ENCODE results near the gene CLCN1.
A peak's percentile ranks its signal among the peaks of the same experiment; 100 is the strongest.
"Not testable (repeated sequence)": the region's sequence is repeated elsewhere in the genome, so short reads cannot be mapped to it uniquely, and the experiment has no call there.

The CLCN1 gene

DNA sequence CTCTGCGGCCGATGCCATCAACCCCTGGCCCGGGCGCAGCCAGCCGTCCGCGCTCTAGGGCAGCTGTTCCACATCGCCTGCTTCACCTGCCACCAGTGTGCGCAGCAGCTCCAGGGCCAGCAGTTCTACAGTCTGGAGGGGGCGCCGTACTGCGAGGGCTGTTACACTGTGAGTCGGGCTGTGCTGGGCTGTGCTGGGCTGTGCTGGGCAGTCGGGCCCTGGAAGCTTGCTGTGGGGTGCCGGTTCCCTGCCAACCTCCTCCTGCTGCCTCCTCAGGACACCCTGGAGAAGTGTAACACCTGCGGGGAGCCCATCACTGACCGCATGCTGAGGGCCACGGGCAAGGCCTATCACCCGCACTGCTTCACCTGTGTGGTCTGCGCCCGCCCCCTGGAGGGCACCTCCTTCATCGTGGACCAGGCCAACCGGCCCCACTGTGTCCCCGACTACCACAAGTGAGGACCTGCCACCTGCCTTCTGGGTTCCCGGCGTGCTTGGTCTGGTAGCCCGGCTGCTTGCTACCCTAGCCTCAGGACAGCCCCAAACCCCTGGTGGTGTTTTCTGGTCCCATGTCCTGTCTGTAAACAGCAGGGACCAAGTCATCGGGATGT is 72.7 kb downstream of the CLCN1 start:
- TF ChIP-seq, protein P1, sequence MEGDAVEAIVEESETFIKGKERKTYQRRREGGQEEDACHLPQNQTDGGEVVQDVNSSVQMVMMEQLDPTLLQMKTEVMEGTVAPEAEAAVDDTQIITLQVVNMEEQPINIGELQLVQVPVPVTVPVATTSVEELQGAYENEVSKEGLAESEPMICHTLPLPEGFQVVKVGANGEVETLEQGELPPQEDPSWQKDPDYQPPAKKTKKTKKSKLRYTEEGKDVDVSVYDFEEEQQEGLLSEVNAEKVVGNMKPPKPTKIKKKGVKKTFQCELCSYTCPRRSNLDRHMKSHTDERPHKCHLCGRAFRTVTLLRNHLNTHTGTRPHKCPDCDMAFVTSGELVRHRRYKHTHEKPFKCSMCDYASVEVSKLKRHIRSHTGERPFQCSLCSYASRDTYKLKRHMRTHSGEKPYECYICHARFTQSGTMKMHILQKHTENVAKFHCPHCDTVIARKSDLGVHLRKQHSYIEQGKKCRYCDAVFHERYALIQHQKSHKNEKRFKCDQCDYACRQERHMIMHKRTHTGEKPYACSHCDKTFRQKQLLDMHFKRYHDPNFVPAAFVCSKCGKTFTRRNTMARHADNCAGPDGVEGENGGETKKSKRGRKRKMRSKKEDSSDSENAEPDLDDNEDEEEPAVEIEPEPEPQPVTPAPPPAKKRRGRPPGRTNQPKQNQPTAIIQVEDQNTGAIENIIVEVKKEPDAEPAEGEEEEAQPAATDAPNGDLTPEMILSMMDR (IDR thresholded peaks at IDR 0.05; ENCODE audit: low read length, missing control alignments), result no peak
- no peak for DNase-seq (ENCODE audit: low read depth)
- no peak overlapping the region for H3K4me3 ChIP-seq (replicated peaks; ENCODE audit: low read depth, low read length)

DNA sequence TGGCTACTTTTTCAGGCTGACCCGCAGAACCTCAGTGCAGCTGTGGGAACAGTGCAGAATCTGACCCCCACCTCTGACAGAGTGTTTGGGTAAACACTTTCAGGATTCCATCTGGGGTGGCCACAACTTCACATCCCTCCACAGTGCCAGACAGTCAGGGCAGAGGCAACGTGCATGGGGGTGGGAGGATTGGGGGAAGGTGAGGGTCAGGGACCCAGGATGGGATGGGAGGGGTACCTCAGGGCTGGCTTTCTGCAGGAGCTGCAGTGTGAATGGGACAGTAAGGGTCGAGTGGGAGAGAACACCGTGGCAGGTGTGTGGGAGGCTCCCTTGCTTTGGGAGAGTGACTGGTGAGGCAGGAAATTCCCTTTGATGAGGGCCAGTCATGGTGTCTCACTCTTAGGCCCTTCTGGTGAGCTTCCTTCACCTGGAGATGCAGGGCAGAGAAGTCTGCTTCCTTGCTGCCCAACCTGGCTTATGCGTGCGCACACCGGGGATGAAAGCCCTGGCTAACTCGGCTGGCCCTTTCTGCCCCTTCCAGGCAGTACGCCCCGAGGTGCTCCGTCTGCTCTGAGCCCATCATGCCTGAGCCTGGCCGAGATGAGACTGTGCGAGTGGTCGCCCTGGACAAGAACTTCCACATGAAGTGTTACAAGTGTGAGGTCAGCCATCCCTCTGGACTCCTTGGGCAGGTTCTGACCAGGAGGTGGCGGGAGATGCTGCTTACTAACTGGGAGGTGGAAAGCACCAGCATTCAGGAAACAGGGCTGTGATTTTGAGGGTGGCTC is 73.6 kb downstream of the CLCN1 start:
- no peak for DNase-seq (ENCODE audit: low read depth)
- TF ChIP-seq, protein P1 (IDR thresholded peaks at IDR 0.05; ENCODE audit: low read length, missing control alignments), result no peak
- no peak overlapping the region for H3K4me3 ChIP-seq (replicated peaks; ENCODE audit: low read depth, low read length)

DNA sequence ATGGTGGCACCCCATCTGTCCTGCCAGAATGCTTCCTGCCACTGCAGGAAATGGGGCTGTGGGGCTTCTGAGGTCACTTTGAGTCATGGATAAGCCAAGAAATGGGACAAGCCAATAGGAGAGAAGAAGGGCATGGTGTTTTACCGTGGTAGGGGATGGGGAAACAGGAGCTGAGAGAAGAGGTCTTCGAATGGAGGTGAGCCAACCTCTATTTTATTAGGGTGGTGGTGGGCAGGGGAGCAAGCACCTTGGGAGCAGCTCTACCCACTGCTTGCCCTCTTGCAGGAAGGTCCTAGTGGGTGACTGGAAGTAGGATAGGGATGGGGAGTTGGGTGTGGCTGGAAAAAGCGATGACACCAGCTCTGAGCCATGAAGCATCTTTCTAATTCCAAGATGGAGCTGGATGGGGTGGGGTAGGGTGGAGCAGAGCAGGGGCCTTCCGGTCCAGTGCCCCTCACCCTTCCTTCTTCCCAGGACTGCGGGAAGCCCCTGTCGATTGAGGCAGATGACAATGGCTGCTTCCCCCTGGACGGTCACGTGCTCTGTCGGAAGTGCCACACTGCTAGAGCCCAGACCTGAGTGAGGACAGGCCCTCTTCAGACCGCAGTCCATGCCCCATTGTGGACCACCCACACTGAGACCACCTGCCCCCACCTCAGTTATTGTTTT is 74.3 kb downstream of the CLCN1 start:
- TF ChIP-seq, protein P1 (IDR thresholded peaks at IDR 0.05; ENCODE audit: low read length, missing control alignments), result no peak
- no peak for DNase-seq (ENCODE audit: low read depth)
- H3K4me3 ChIP-seq (replicated peaks; ENCODE audit: low read depth, low read length), result no peak overlapping the region

DNA sequence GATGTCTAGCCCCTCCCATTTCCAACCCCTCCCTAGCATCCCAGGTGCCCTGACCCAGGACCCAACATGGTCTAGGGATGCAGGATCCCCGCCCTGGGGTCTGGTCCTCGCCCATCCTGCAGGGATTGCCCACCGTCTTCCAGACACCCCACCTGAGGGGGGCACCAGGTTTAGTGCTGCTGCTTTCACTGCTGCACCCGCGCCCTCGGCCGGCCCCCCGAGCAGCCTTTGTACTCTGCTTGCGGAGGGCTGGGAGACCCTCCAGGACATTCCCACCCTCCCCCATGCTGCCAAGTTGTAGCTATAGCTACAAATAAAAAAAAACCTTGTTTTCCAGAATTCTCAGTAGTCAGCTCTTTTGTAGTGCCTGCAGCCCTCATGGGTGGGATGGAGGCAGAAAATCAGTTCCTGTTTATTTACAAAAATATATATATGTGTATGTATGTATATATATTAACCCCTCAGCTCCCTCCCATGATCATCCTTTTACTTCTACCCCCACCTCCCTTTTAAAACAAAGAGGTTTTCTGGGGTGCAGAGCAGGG is 74.9 kb downstream of the CLCN1 start:
- TF ChIP-seq, protein P1 (IDR thresholded peaks at IDR 0.05; ENCODE audit: low read length, missing control alignments), result no peak
- DNase-seq (ENCODE audit: low read depth), result no peak

DNA sequence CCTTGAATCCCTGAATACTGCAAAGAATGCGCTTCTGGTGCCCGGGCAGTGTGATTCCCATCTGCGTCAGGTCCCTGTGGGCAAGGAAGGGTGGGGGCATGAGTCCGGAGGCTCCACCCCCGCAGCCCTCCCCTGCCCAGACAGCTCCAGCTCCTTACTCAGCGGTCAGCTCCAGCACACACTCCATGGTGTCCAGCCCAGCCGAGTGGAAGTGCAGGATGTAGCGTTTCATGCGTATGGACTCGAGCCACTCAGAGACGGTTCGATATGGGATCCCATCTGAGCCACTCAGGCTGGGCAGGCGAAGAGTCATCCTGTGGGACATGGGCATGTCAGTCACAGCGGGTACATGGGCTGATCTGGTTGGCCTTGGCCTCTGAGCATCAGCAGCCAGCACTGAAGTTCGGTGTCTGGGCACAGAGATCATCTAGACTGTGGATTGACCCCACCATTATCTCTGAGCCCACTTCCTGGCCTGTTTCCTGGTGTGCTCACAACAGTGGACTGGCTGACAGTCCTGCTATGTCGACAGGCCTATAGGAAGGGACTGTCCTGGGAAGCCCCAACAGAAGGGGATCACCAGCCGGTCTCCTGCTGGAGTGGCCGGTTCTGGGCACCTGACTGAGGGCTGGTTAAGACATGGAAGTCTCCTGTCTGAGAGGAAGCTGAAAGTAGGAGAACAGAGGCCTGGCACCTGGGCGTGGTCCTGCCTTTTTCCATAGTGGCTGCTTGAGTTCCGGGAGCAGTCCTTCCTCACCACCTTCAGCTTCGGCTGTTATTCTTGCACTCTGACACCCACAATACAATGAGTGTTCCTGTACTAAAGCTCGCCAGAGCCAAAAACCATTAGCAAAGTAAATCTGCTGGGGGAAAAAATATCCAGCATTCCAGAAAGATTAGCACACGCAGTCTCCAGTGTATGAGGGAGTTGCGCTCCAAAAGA is 75.8 kb downstream of the CLCN1 start:
- H3K4me3 ChIP-seq (replicated peaks; ENCODE audit: low read depth, low read length), result no peak overlapping the region
- TF ChIP-seq, protein P1 (IDR thresholded peaks at IDR 0.05; ENCODE audit: low read length, missing control alignments), result no peak
- peak; percentile 87 for DNase-seq (ENCODE audit: low read depth)

More for the DNA sequence above, 74.9 kb downstream of the CLCN1 start:
- no peak overlapping the region for H3K4me3 ChIP-seq (replicated peaks; ENCODE audit: low read depth, low read length)

DNA sequence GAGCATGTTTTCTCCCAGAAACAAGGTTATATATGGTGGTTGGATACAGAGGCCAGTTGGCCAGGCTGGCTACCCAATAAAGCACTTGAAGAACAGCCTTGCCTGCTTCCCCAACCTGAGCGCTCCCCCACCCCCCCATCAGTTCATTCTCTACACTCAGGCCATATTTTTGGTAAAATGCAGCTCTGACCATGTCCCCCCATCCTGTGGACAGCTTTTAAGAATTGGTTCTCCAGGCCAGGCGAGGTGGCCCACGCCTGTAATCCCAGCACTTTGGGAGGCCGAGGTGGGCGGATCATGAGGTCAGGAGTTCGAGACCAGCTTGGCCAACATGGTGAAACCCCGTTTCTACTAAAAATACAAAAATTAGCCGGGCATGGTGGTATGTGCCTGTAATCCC is 76.5 kb downstream of the CLCN1 start:
- DNase-seq (ENCODE audit: low read depth); H3K4me3 ChIP-seq (replicated peaks; ENCODE audit: low read depth, low read length): not testable (repeated sequence)
